Spleen (tissue), 11 donors: ENCODE data around the gene ELL3. TPM values are rescaled to one million over a fixed set of nuclear protein-coding genes. Genes with fewer than 3 reads are reported as not detected.
"Not testable (repeated sequence)": the region's sequence is repeated elsewhere in the genome, so short reads cannot be mapped to it uniquely, and the experiment has no call there.

ENCODE experiments used
- DNase-seq: peaks from one replicate; pipeline ENCODE4 v3.0.0-alpha.2; 2020
- H3K27ac ChIP-seq, 8 donors: fragments of 200-600 bp; sonication (generic) in 7 of 8; 1 replicate in 4 of 8; 2 replicates in 4 of 8; pipeline versions ENCODE4 v1.5.0 to v1.8.0; 2016 to 2021; ENCODE audit warnings: inconsistent platforms in 4 of 8, mild to moderate bottlenecking in 4 of 8, moderate library complexity in 1 of 8
- H3K27me3 ChIP-seq, 7 donors: fragments of 200-600 bp; sonication (generic) in 6 of 7; replicated peaks in 1 of 7; 1 replicate in 4 of 7; 2 replicates in 3 of 7; pipeline versions ENCODE4 v1.5.0 to v1.8.0; 2016 to 2021; ENCODE audit warnings: inconsistent platforms in 3 of 7, mild to moderate bottlenecking in 1 of 7
- H3K36me3 ChIP-seq, 6 donors: fragments of 200-600 bp; sonication (generic) in 5 of 6; 1 replicate in 4 of 6; 2 replicates in 2 of 6; pipeline versions ENCODE4 v1.5.0 to v1.8.0; 2016 to 2021; ENCODE audit warnings: inconsistent platforms in 2 of 6
- H3K4me1 ChIP-seq, 6 donors: fragments of 200-600 bp; sonication (generic) in 5 of 6; 1 replicate in 3 of 6; 2 replicates in 3 of 6; pipeline versions ENCODE4 v1.5.0 to v1.8.0; 2016 to 2021; ENCODE audit warnings: inconsistent platforms in 3 of 6
- H3K4me3 ChIP-seq, 8 donors: fragments of 200-600 bp; sonication (generic) in 7 of 8; 1 replicate in 4 of 8; 2 replicates in 4 of 8; pipeline versions ENCODE4 v1.5.0 to v1.8.0; 2016 to 2021; ENCODE audit warnings: inconsistent platforms in 4 of 8, mild to moderate bottlenecking in 4 of 8, moderate library complexity in 2 of 8
- H3K9me3 ChIP-seq, 8 donors: fragments of 200-600 bp; sonication (generic) in 7 of 8; 1 replicate in 4 of 8; 2 replicates in 4 of 8; pipeline versions ENCODE4 v1.5.0 to v1.8.0; 2016 to 2021; ENCODE audit warnings: inconsistent platforms in 4 of 8
- POLR2A ChIP-seq, 3 donors: fragments of 450-650 bp; IDR thresholded peaks; one replicate each; pipeline ENCODE4 v1.5.1; 2017; ENCODE audit warnings: antibody characterized with exemption in 3 of 3, mild to moderate bottlenecking in 1 of 3
- POLR2AphosphoS5 ChIP-seq, 3 donors: sonication (generic); formaldehyde crosslinking; IDR thresholded peaks; one replicate each; pipeline ENCODE4 v1.5.1; 2017; ENCODE audit warnings: antibody characterized with exemption in 3 of 3
- WGBS, 5 donors: extraction: QIAGEN DNeasy Blood & Tissue Kit in 3 of 5; methylation state at CpG; one replicate each; pipeline versions ENCODE4 v1.1.5 to v1.1.7; 2013 to 2018; 5-methylcytosine and 5-hydroxymethylcytosine counted together
- intact Hi-C: fragments of 100-400 bp; cut with DNase I; formaldehyde crosslinking; loops from one replicate; pipeline ENCODE4 v1.15.0; 2023; ENCODE audit warnings: low total_unique reads
- polyA plus RNA-seq, 3 donors: library from polyadenylated mRNA; stranded (reverse); fragments of 200-250 nt; gene quantifications; one replicate each; pipeline ENCODE4 v1.2.1, GENCODE V29; 2013
- total RNA-seq, 7 donors: library from RNA; depleted of rRNA in 3 of 7; stranded (reverse); fragments of >200 nt in 3 of 7; fragmentation: NEBNext Ultra II Directional in 4 of 7; extraction: Animal tissue kit (Norgen Biotek cat#: 25700) in 4 of 7; gene quantifications; one replicate each; pipeline versions ENCODE4 v1.1.0 to v1.2.1, GENCODE V29; 2016 to 2021
- TF ChIP-seq, protein P1 (sequence below), 11 experiments: fragments of 200-600 bp in 7 of 11; fragments of 450-650 bp in 4 of 11; sonication (generic) in 4 of 11; IDR thresholded peaks in 8 of 11; conservative IDR thresholded peaks in 3 of 11; 1 replicate in 7 of 11; 2 replicates in 4 of 11; pipeline versions ENCODE4 v1.4.0 to v1.8.0; 2016 to 2021; ENCODE audit warnings: antibody characterized with exemption in 11 of 11, inconsistent platforms in 4 of 11, mild to moderate bottlenecking in 1 of 11
- donor health status: healthy with polysubstance abuse.
- donor health status: DM: no; HTN: no; CAD: no; lungs with moderate emphysema.
- donor health status: DM: no; HTN: no; CAD: no.
- donor health status: Bipolar disorder and iron deficiency.
- donor health status: healthy.
- donor health status: DM: no; HTN: no; CAD: no.
- donor health status: DM: yes; HTN: yes; CAD: no.

ELL3 gene
- total and polyA plus RNA-seq, 10 donors: 1.7 to 44.4 (median 4.1) TPM

GRCh38 chr15:43749690-43750345 is 26.9 kb downstream of the ELL3 start:
- Histone ChIP-seq H3K4me1 (peaks cover 51 to 92% (median 77%) of the 10 kb centered on the region in 6 donors), H3K27ac (peak overlapping the region; percentile 58 to 99 (median 96)), H3K27me3 (no peaks in the 10 kb centered on the region), H3K4me3 (peak overlapping the region in 7 of 8 donors; percentile 13 to 86 (median 26)), H3K36me3 (peaks cover 0 to 45% (median 12%) of the 10 kb centered on the region in 6 donors), H3K9me3 (no peaks in the 10 kb centered on the region)
- no peak for TF ChIP-seq POLR2A (IDR thresholded peaks at IDR 0.05)
- TF ChIP-seq, protein P1, sequence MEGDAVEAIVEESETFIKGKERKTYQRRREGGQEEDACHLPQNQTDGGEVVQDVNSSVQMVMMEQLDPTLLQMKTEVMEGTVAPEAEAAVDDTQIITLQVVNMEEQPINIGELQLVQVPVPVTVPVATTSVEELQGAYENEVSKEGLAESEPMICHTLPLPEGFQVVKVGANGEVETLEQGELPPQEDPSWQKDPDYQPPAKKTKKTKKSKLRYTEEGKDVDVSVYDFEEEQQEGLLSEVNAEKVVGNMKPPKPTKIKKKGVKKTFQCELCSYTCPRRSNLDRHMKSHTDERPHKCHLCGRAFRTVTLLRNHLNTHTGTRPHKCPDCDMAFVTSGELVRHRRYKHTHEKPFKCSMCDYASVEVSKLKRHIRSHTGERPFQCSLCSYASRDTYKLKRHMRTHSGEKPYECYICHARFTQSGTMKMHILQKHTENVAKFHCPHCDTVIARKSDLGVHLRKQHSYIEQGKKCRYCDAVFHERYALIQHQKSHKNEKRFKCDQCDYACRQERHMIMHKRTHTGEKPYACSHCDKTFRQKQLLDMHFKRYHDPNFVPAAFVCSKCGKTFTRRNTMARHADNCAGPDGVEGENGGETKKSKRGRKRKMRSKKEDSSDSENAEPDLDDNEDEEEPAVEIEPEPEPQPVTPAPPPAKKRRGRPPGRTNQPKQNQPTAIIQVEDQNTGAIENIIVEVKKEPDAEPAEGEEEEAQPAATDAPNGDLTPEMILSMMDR (IDR thresholded peaks at IDR 0.05 in 8 of 11, conservative IDR thresholded peaks at IDR 0.05 in 3 of 11): no peak
- no peak for TF ChIP-seq POLR2AphosphoS5 (IDR thresholded peaks at IDR 0.05)
- DNase-seq: peak; percentile 82
- intact Hi-C loops: no loop called here
- 22 to 39% (median 28%) methylated on average over 12 of the region's 12 CpGs for WGBS, 5 donors

DNA sequence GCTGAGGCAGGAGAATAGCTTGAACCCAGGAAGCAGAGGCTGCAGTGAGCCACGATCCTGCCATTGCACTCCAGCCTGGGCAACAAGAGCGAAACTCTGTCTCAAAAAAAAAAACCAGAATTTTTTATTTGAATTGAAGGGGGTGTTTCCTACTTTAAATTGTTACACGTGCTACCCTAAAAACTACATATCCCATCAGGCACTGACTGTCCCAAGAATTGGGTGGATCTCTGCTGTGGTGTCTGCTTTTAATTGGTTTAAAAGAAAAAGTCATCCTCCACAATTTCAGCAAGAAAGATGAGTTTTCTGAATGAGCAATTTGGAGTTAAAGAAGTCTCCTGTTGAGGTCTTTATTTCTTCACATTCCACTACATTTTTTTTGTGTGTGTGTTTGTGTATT is 28.4 kb downstream of the ELL3 start:
- Histone ChIP-seq H3K4me1 (peaks cover 51 to 90% (median 65%) of the 10 kb centered on the region in 6 donors), H3K9me3 (no peaks in the 10 kb centered on the region), H3K27ac (peak overlapping the region in 6 of 8 donors; percentile 74 to 99 (median 97)), H3K36me3 (peaks cover 0 to 31% (median 0%) of the 10 kb centered on the region in 6 donors), H3K4me3 (peak overlapping the region in 6 of 8 donors; percentile 68 to 86 (median 76)), H3K27me3 (no peaks in the 10 kb centered on the region)
- DNase-seq: no peak
- WGBS, 5 donors: 33 to 40% (median 38%) methylated on average over 3 of the region's 3 CpGs
- intact Hi-C loops: no loop called here
- TF ChIP-seq POLR2A (IDR thresholded peaks at IDR 0.05) (no peak), POLR2AphosphoS5 (IDR thresholded peaks at IDR 0.05) (no peak)
- TF ChIP-seq, protein P1 (IDR thresholded peaks at IDR 0.05 in 8 of 11, conservative IDR thresholded peaks at IDR 0.05 in 3 of 11): no peak

- H3K36me3 ChIP-seq: peaks cover 0 to 16% (median 0%) of the 10 kb centered on the region in 6 donors
- peaks cover 43 to 76% (median 53%) of the 10 kb centered on the region in 6 donors for H3K4me1 ChIP-seq
- 0 to 4% (median 1%) methylated on average over 9 to 12 of the region's 12 CpGs for WGBS, 5 donors
- H3K27ac ChIP-seq: peak overlapping the region; percentile 84 to 99 (median 96)
- H3K27me3 ChIP-seq, intact Hi-C loops, H3K9me3 ChIP-seq, DNase-seq: not testable (repeated sequence)
- peak overlapping the region; percentile 68 to 86 (median 76) for H3K4me3 ChIP-seq
Observed at GRCh38 chr15:43746903-43747309, 29.9 kb downstream of the ELL3 start.

DNA sequence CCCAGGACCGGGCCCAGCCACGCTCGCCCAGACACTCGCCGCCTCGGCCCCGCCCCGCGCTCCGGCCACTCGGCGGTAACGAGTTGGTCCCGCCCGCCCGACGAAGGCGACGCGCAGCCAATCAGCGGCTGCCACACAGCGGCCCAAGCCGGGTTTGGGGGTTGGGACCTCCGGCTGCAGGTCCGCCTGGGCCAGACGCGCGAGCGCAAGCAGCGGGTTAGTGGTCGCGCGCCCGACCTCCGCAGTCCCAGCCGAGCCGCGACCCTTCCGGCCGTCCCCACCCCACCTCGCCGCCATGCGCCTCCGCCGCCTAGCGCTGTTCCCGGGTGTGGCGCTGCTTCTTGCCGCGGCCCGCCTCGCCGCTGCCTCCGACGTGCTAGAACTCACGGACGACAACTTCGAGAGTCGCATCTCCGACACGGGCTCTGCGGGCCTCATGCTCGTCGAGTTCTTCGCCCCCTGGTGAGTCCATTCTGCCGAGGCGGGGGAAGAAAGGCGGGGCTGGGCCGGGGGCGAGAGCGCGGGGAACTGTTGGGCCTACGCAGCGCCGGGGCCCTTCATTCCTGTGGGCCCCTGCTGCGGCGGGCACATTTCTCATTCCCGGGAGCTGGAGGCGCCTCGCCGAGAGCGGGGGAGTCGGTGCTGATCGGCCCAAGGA is 30.4 kb downstream of the ELL3 start, which contains the start of gene PDIA3:
Gene PDIA3, plus strand, starts transcription at position 194 of the 658 bp plus-strand sequence. Its CDS starts 102 bp downstream, at position 296.
- H3K4me1 ChIP-seq: peaks cover 37 to 71% (median 47%) of the 10 kb centered on the region in 6 donors
- H3K27ac ChIP-seq: peak within 1 kb of the TSS; percentile 84 to 99 (median 96)
- H3K27me3 ChIP-seq, H3K9me3 ChIP-seq, intact Hi-C loops: not testable (repeated sequence)
- peaks cover 0 to 11% (median 0%) of the 10 kb centered on the region in 6 donors for H3K36me3 ChIP-seq
- peak; percentile 97 to 99 (median 98) for TF ChIP-seq POLR2AphosphoS5 (IDR thresholded peaks at IDR 0.05)
- TF ChIP-seq POLR2A (IDR thresholded peaks at IDR 0.05): peak; percentile 80 to 96 (median 88)
- TF ChIP-seq, protein P1 (IDR thresholded peaks at IDR 0.05 in 8 of 11, conservative IDR thresholded peaks at IDR 0.05 in 3 of 11): peak in 6 of 11 experiments; percentile 10 to 32 (median 16)
- 0 to 1% (median 1%) methylated on average over 24 to 84 of the region's 84 CpGs for WGBS, 5 donors
- peak within 1 kb of the TSS; percentile 68 to 86 (median 76) for H3K4me3 ChIP-seq
- DNase-seq: peak; percentile 99
